HEK293T (cell line): ENCODE measurements around the gene HTRA2.

ENCODE experiments used
- CTCF ChIA-PET: fragments of 350-600 bp; formaldehyde crosslinking; extraction: SDS; loops from one replicate; lab custom pipeline; 2021; ENCODE audit warnings: antibody characterized with exemption, inconsistent platforms; lab: Yijun Ruan, JAX
- POLR2A ChIA-PET: fragments of 350-600 bp; formaldehyde crosslinking; extraction: SDS; loops from one replicate; lab custom pipeline; 2020; ENCODE audit warnings: antibody characterized with exemption, inconsistent platforms; lab: Yijun Ruan, JAX
- DNase-seq: peaks from one replicate; pipeline ENCODE4 v3.0.0; 2012; ENCODE audit warnings: mixed read lengths; ENCODE audit errors: extremely low spot score
- ARNT ChIP-seq: fragments of 450-650 bp; IDR thresholded peaks from 2 replicates; pipeline ENCODE4 v1.6.1; 2017; ENCODE audit warnings: mild to moderate bottlenecking
- BHLHE40 ChIP-seq: fragments of 450-650 bp; IDR thresholded peaks from 2 replicates; pipeline ENCODE4 v1.6.1; 2016; ENCODE audit warnings: mild to moderate bottlenecking, moderate library complexity, borderline replicate concordance
- CTBP1 ChIP-seq: fragments of 450-650 bp; IDR thresholded peaks from 2 replicates; pipeline ENCODE4 v1.6.1; 2016; ENCODE audit warnings: borderline replicate concordance
- ELF4 ChIP-seq: fragments of 450-650 bp; IDR thresholded peaks from 2 replicates; pipeline ENCODE4 v1.6.1; 2017; ENCODE audit warnings: antibody characterized with exemption
- FOXA1 ChIP-seq: fragments of 450-650 bp; IDR thresholded peaks from 2 replicates; pipeline ENCODE4 v1.6.1; 2016; ENCODE audit warnings: mild to moderate bottlenecking
- FOXK2 ChIP-seq: fragments of 450-650 bp; IDR thresholded peaks from 2 replicates; pipeline ENCODE4 v1.6.1; 2016; ENCODE audit warnings: mild to moderate bottlenecking
- FOXM1 ChIP-seq: fragments of 450-650 bp; IDR thresholded peaks from 2 replicates; pipeline ENCODE4 v1.6.1; 2017; ENCODE audit warnings: mild to moderate bottlenecking, borderline replicate concordance
- HDGF ChIP-seq: fragments of 450-650 bp; IDR thresholded peaks from 2 replicates; pipeline ENCODE4 v1.6.1; 2017; ENCODE audit warnings: antibody characterized with exemption, borderline replicate concordance
- L3MBTL2 ChIP-seq: fragments of 450-650 bp; conservative IDR thresholded peaks from 2 replicates; pipeline ENCODE4 v1.6.1; 2016; ENCODE audit warnings: mild to moderate bottlenecking
- LEF1 ChIP-seq: fragments of 450-650 bp; IDR thresholded peaks from 2 replicates; pipeline ENCODE4 v1.6.1; 2017; ENCODE audit warnings: mild to moderate bottlenecking, borderline replicate concordance
- NFRKB ChIP-seq: fragments of 450-650 bp; IDR thresholded peaks from 2 replicates; pipeline ENCODE4 v1.6.1; 2016; ENCODE audit warnings: mild to moderate bottlenecking, moderate library complexity
- PKNOX1 ChIP-seq: fragments of 450-650 bp; IDR thresholded peaks from 2 replicates; pipeline ENCODE4 v1.6.1; 2016
- SP1 ChIP-seq: fragments of 450-650 bp; IDR thresholded peaks from 2 replicates; pipeline ENCODE4 v1.6.1; 2017
- SUZ12 ChIP-seq: fragments of 450-650 bp; IDR thresholded peaks from 2 replicates; pipeline ENCODE4 v1.6.1; 2016; ENCODE audit warnings: mild to moderate bottlenecking
- TARDBP ChIP-seq: fragments of 450-650 bp; IDR thresholded peaks from 2 replicates; pipeline ENCODE4 v1.6.1; 2016
- ZNF384 ChIP-seq: fragments of 450-650 bp; IDR thresholded peaks from 2 replicates; pipeline ENCODE4 v1.6.1; 2016

The HTRA2 gene

GRCh38 chr2:74486141-74486540 is 43.6 kb upstream of the HTRA2 start:
- CTCF ChIA-PET = no interaction called here
- TF ChIP-seq FOXA1 (no peak), LEF1 (no peak)
- POLR2A ChIA-PET = no interaction called here
- DNase-seq = no peak

GRCh38 chr2:74488643-74489481 is 40.9 kb upstream of the HTRA2 start:
- DNase-seq = no peak
- no peak for TF ChIP-seq FOXK2
- TF ChIP-seq ZNF384 = no peak
- TF ChIP-seq ELF4 = no peak
- TF ChIP-seq HDGF = no peak
- TF ChIP-seq FOXM1 = no peak
- TF ChIP-seq BHLHE40 = no peak
- no peak for TF ChIP-seq SP1
- no peak for TF ChIP-seq PKNOX1
- no peak for TF ChIP-seq NFRKB
- TF ChIP-seq FOXA1 = no peak
- no peak for TF ChIP-seq LEF1
- TF ChIP-seq CTBP1 = no peak
- CTCF ChIA-PET = no interaction called here
- POLR2A ChIA-PET = interaction anchor here (1.1 kb wide), 1 partner anchor 18 kb away, joined by 4 read pairs; the partner anchor contains the start of gene PCGF1

GRCh38 chr2:74489906-74490305 is 39.8 kb upstream of the HTRA2 start:
- POLR2A ChIA-PET = interaction anchor here (1.1 kb wide), 1 partner anchor 17 kb away, joined by 4 read pairs; the partner anchor contains the start of gene PCGF1
- DNase-seq = no peak
- CTCF ChIA-PET = interaction anchor here (0.8 kb wide), 1 partner anchor 107 kb away, joined by 3 read pairs; no protein-coding TSS in a partner anchor
- TF ChIP-seq SP1 (no peak), PKNOX1 (no peak), TARDBP (no peak), HDGF (no peak), CTBP1 (no peak), BHLHE40 (no peak), FOXM1 (no peak), L3MBTL2 (no peak), ARNT (no peak), SUZ12 (no peak), FOXK2 (no peak), ELF4 (no peak), ZNF384 (no peak), NFRKB (no peak), LEF1 (no peak), FOXA1 (no peak)

GRCh38 chr2:74491648-74492544 is 37.8 kb upstream of the HTRA2 start:
- DNase-seq = no peak
- TF ChIP-seq PKNOX1 (no peak), TARDBP (no peak), LEF1 (no peak), SUZ12 (no peak), HDGF (no peak), ZNF384 (no peak), BHLHE40 (no peak)
- CTCF ChIA-PET = no interaction called here
- POLR2A ChIA-PET = no interaction called here

- CTCF ChIA-PET = no interaction called here
- POLR2A ChIA-PET = interaction anchor here (1.0 to 1.7 kb wide), 5 partner anchors 10 to 28 kb away, joined by 4 read pairs; partner anchors contain the start of genes MRPL53 and PCGF1
These were observed 36.2 kb upstream of the HTRA2 start for GRCh38 chr2:74493546-74493945.

More at GRCh38 chr2:74493546-74493945, 36.2 kb upstream of the HTRA2 start:
- no peak for DNase-seq
- no peak for TF ChIP-seq ELF4
- no peak for TF ChIP-seq FOXM1
- no peak for TF ChIP-seq ZNF384
- TF ChIP-seq FOXK2 = no peak
- TF ChIP-seq BHLHE40 = no peak
- no peak for TF ChIP-seq HDGF
- TF ChIP-seq NFRKB = no peak
- no peak for TF ChIP-seq L3MBTL2
- TF ChIP-seq CTBP1 = no peak
- no peak for TF ChIP-seq SP1
- no peak for TF ChIP-seq FOXA1
- no peak for TF ChIP-seq SUZ12
- TF ChIP-seq LEF1 = no peak
- TF ChIP-seq ARNT = no peak
